Right atrium auricular region (tissue), 2 donors: ENCODE data around the gene LINGO4. TPM values are rescaled to one million over a fixed set of nuclear protein-coding genes. Genes with fewer than 3 reads are reported as not detected.

ENCODE experiments used
- DNase-seq: peaks from one replicate; pipeline ENCODE4 v3.0.0-alpha.2; 2019; ENCODE audit warnings: low spot score
- H3K27ac ChIP-seq, 2 donors: fragments of 200-600 bp; sonication (generic); 1 replicate in 1 of 2; 2 replicates in 1 of 2; pipeline ENCODE4 v1.5.1; 2016 to 2019
- H3K27me3 ChIP-seq, 2 donors: fragments of 200-600 bp; sonication (generic); one replicate each; pipeline versions ENCODE4 v1.5.1 to v1.6.0; 2017 to 2019
- H3K36me3 ChIP-seq: fragments of 200-600 bp; sonication (generic); one replicate; pipeline ENCODE4 v1.5.1; 2016
- H3K4me1 ChIP-seq, 2 donors: fragments of 200-600 bp; sonication (generic); one replicate each; pipeline versions ENCODE4 v1.5.1 to v1.6.0; 2017 to 2019
- H3K4me3 ChIP-seq, 2 donors: fragments of 200-600 bp; sonication (generic); 1 replicate in 1 of 2; 2 replicates in 1 of 2; pipeline ENCODE4 v1.5.1; 2017 to 2019; ENCODE audit warnings: mild to moderate bottlenecking in 1 of 2, moderate library complexity in 1 of 2
- H3K9me3 ChIP-seq, 2 donors: fragments of 200-600 bp; sonication (generic); one replicate each; pipeline ENCODE4 v1.5.1; 2019
- CTCF ChIP-seq, 2 donors: fragments of 200-600 bp; sonication (generic); IDR thresholded peaks; one replicate each; pipeline ENCODE4 v1.5.1; 2019; ENCODE audit warnings: antibody characterized with exemption in 2 of 2
- total RNA-seq, 2 donors: library from RNA; depleted of rRNA; stranded (reverse); fragments of >200 nt; gene quantifications; one replicate each; pipeline ENCODE4 v1.1.0, GENCODE V29; 2016

Gene LINGO4
- total RNA-seq, 2 donors from 2014 or later, result 0.20 to 0.33 TPM

- DNase-seq, result no peak
- Histone ChIP-seq H3K36me3 (no peaks in the 10 kb centered on the region), H3K4me3 (no peak overlapping the region), H3K27me3 (no peaks in the 10 kb centered on the region), H3K4me1 (peaks cover 0 to 35% of the 10 kb centered on the region in 2 donors), H3K27ac (peak overlapping the region; percentile 32 to 51), H3K9me3 (no peaks in the 10 kb centered on the region)
- no peak for TF ChIP-seq CTCF (IDR thresholded peaks at IDR 0.05)
Measured at GRCh38 chr1:151833172-151833900, 28.1 kb upstream of the LINGO4 start.

- Histone ChIP-seq H3K27ac (peak overlapping the region; percentile 41 to 51), H3K27me3 (no peaks in the 10 kb centered on the region), H3K4me3 (no peak overlapping the region)
Measured at GRCh38 chr1:151832318-151832980, 27.2 kb upstream of the LINGO4 start.

GRCh38 chr1:151831605-151832004 is 26.4 kb upstream of the LINGO4 start, which contains the start of gene RORC:
Gene RORC, minus strand, starts transcription at chr1:151831802. Its CDS starts 38 bp downstream, at chr1:151831764.
- Histone ChIP-seq H3K4me3 (peak within 1 kb of the TSS; percentile 20 to 25), H3K4me1 (peaks cover 0 to 32% of the 10 kb centered on the region in 2 donors), H3K27me3 (no peaks in the 10 kb centered on the region), H3K36me3 (no peaks in the 10 kb centered on the region), H3K27ac (peak within 1 kb of the TSS; percentile 41 to 51), H3K9me3 (no peaks in the 10 kb centered on the region)
- no peak for TF ChIP-seq CTCF (IDR thresholded peaks at IDR 0.05)
- DNase-seq, result no peak

More at GRCh38 chr1:151832318-151832980, 27.2 kb upstream of the LINGO4 start:
- no peak for TF ChIP-seq CTCF (IDR thresholded peaks at IDR 0.05)
- Histone ChIP-seq H3K36me3 (no peaks in the 10 kb centered on the region), H3K4me1 (peaks cover 0 to 32% of the 10 kb centered on the region in 2 donors), H3K9me3 (no peaks in the 10 kb centered on the region)
- peak; percentile 71 for DNase-seq

GRCh38 chr1:151831256-151831591 is 26.0 kb upstream of the LINGO4 start:
- no peak for TF ChIP-seq CTCF (IDR thresholded peaks at IDR 0.05)
- DNase-seq, result no peak

GRCh38 chr1:151830055-151830454 is 24.8 kb upstream of the LINGO4 start:
- no peaks in the 10 kb centered on the region for H3K27me3 ChIP-seq
- H3K4me1 ChIP-seq, result peaks cover 0 to 32% of the 10 kb centered on the region in 2 donors
- H3K27ac ChIP-seq, result no peak overlapping the region
- no peak for TF ChIP-seq CTCF (IDR thresholded peaks at IDR 0.05)
- no peaks in the 10 kb centered on the region for H3K36me3 ChIP-seq
- DNase-seq, result no peak
- no peak overlapping the region for H3K4me3 ChIP-seq
- no peaks in the 10 kb centered on the region for H3K9me3 ChIP-seq

More at GRCh38 chr1:151831256-151831591, 26.0 kb upstream of the LINGO4 start:
- no peaks in the 10 kb centered on the region for H3K9me3 ChIP-seq
- no peaks in the 10 kb centered on the region for H3K36me3 ChIP-seq
- H3K27me3 ChIP-seq, result no peaks in the 10 kb centered on the region
- H3K4me1 ChIP-seq, result peaks cover 0 to 32% of the 10 kb centered on the region in 2 donors
- H3K27ac ChIP-seq, result peak overlapping the region; percentile 41 to 47
- H3K4me3 ChIP-seq, result peak overlapping the region; percentile 20 to 25
